HG03565 (cell line): ENCODE data around the gene CTBS.
"Not testable (repeated sequence)": the region's sequence is repeated elsewhere in the genome, so short reads cannot be mapped to it uniquely, and the experiment has no call there.

Source experiments
- ATAC-seq: cut with Tn5 transposase; IDR thresholded peaks from one replicate; pipeline ENCODE4 v1.9.1; 2021; ENCODE audit warnings: mild to moderate bottlenecking, moderate library complexity; ENCODE audit not compliant: unreplicated experiment

CTBS gene

DNA sequence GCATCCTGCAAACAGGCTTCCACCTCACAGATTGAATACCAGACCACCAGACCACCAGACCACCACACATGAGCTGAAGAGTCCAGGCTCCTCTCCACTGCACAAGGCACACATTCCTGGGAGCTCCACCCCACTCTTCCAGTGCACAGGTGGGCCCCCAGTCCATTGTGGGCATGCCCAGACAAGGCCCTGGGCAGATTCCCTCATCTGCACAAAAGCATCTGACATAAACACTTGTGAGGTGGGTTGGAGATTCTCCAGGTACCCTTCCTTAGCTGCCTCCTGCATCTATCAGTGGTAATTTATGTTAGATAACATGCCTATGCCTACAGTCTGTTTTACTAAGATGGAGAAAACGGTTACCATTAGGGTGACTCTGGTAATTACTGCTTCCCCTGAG, 11.6 kb upstream of the CTBS start:
- ATAC-seq = no peak

DNA sequence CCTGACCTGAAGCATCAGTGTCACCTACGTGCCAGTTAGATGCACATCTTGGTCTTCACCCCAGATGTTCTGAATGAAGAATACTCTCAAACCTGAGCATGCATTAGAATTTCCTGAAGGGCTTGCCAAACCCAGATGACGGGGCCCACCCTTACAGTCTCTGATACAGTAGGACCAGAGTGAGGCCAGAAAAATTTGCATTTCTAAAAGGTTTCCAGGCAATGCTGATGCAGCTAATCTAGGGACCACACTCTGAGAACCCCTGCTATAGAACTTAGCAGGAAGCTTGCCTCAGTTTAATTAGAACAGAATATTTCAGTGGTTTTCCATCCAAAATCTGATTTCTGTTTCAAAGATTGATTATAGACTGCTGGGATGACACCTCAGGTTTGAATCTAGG, 9.9 kb upstream of the CTBS start:
- no peak for ATAC-seq

DNA sequence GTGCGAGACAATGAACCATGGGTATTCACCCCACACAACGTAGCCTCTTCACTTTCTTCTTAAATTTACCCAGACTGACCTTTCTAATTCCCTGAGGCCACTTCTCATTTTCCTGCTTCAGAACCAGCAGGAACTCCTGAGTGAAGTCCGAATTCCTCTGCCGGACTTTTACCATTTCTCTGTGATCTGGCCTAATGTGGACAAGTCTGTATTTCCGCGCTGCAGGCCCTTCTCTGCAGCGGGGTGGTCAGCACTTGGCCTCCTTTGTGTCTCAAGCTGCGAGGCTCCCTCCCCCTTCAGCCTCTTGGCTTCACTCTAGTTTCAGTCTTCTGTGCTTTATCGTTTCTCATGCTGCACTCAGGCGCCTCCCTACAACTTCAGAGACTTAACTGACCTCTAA, 9.4 kb upstream of the CTBS start:
- ATAC-seq = no peak

DNA sequence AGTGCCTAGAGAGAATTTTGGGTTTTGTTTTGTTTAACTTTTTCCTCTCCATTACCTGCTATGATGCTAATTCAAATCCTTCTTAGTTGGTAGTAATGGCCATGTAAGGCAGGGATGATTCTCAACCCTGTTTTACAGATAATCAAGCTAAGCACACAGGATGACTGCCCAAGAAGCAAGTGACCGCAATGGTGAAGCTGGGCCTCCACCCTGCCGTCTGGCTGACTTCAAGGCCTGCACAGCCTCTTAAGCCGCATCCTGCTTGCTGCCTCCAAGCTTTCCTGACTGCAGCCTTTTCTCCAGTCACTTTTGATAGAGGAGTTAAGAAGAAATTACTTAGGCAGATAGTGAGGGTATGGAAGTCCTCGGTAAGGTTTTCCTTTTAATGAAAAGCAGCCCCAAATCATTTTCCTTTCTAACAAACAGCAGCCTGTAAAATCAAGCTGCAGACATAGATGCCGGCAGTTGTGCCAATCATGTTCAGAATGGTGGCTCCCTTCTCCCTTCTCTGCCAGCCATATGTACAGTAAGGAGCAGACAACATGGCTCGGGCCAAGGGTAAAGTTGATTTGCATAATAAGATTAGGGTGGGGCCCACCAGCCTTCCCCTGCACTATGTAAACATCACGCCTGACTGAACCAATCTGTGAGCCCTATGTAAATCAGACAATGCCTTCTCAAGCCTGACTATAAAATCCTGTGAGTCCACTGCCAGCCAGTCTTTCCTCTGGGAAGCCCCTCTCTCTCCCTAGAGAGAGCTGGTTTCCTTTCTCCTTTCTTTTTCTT, 8.8 kb upstream of the CTBS start:
- no peak for ATAC-seq

DNA sequence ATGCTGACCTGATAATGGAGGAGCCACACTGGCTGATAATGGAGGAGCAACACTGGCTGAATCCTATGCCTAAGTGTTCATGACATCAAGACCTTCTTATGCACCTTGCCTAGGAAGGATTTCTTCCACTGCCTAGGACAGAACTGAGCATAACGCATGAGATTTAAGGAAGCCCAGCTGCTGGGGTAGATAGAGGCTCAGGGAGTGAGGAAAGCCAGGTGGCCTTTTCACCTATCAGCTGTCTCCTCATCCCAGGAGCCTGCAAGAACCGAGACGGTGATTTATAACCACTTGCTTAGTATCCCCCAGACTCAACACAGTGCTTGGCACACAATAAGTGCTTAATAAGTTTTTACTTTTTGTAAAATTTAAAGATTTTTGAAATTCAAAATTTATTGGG, 7.4 kb upstream of the CTBS start:
- no peak for ATAC-seq

DNA sequence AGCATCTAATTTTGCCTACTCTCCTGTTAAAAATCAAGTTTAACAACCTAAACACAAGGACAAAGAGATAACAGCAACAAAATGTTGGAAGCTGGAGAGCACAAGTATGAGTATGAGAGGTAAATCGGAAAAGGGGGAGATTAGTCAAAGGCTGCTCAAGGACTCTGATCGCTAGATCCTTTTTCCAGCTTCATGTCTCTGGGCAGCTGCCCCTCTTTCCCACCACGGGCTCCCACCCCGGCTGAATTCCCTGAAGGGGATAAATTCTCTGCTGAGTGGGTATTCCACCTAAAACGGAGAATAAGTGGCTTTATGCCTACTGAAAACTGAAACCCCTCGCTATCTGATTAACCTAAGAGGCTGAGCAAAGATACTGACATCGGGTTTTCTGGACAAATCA, 696 bp upstream of the CTBS start:
- no peak for ATAC-seq

DNA sequence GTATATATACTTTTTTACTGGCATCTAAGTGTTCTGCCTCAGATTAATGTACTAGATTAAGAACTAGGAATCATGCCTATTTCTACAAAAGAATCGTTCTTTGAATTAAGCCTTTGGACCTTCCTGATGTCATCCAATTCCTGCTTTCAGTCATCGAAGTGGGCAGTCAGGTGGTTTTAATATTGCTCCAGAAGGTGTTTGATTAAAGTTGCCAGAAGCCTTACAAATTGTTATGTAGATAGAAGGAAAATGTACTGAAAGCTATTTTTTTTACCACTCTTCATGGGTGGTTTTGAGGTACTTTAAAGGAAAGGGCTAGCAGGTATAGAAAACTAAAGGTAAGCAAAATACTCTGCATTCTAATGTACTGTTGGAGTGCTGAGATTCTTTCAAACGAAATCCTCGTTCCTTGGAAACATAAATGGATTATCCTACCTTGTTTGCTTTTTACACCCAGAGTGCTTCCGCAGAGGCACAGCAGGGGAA, 716 bp downstream of the CTBS start:
- ATAC-seq = no peak

DNA sequence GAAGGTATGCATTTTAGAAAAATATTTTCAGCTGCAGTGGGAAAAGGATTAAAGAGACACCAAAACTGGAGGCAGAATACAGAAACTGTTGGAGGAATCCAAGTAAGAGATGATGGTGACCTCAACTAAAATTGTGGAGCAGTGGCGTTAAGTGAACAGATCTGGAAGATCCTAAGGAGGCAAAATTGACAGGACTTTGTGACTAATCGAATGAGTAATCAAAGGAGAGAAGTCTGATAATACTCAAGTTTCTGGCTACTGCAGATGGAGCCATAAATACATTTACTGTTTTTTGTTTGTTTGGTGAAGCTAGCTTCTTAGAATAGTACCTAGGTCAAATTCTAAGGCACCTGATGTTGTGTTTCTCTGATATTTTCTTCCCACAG, 3.1 kb downstream of the CTBS start:
- no peak for ATAC-seq

DNA sequence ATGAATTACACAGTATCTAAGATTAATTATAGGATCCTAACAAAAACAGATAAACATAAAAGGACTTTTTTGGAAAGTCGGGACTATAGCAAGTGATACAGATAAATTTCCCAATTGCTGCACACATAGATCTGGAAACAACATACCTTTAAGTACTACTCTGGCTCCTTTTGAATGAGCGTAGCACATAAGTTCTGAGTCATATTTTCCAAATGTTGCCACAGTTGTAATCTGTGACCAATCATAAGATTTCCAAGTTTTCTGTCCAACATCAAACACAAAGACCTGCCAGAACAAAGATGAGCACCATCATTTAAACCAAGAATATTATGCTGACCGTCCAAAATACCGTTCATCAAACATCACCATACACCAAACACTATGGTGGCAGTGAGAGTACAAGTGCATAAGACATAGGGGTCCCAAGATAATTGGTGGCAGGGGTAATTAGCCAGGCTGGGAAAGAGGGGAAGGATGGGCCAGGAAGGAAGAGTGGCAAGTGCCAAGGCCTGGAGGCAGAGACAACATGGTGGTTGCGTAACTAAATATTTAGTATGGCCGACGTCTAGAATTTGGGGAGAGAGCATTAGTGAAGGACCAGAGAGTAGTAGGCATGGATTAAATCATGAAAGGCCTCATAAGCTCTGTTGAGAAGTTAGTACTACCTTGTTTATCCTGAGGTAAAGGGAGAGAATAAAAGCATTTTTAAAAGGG, 3.6 kb downstream of the CTBS start:
- ATAC-seq = no peak

DNA sequence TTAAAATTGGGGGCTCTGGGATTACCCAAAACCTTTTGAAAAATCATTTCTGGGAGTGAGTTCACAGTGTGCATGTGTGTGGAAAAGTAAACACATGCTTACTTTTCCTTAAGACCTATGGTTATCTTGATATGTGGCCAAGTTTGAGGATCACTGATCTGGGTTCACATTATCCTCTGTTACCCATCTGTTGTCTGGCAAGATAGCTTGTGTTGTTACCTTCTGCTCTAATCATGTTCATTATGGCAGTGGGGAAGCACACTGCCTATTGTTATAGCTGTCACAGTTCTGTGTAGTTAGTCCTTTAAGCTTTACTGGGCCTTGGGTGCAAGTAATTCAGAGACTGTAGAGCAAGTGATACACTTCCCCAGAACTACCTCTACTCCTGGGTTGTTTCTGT, 5.0 kb downstream of the CTBS start:
- ATAC-seq = no peak

DNA sequence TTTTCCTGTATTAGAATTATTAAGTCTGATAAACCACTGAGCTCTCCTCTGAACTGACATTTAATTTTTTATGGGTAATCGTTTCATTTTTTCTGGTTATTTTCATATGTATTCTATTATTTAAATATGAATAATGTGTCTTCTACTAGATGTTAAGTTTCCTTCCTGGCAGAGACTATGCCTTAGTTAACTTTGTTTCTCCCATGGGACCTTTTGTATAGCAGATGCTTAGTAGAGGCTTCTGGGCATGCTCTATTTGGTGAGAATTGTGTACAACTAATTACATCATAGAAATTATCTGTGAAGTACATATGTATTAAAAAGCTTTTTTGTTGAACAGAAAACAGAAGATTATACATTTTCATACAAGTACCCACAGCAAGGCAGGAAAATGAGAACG, 23.4 kb downstream of the CTBS start:
- ATAC-seq = no peak

DNA sequence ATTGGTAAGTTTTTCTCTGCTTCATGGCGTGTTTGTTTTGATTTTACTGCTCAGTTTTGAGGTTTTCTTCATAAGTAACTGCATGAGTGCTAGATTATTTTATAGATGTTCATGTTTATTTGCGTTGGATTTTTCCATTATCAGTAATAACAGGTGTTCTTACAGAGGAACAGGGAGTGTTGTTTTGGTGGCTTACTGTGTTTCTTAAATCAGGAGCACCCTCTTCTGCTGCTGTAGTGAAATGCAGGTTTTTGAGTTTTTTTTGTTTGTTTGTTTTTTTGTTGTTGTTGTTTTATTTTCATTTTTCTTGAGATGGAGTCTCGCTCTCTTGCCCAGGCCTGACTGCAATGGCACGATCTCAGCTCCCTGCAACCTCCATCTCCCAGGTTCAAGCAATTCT, 32.6 kb downstream of the CTBS start:
- no peak for ATAC-seq

DNA sequence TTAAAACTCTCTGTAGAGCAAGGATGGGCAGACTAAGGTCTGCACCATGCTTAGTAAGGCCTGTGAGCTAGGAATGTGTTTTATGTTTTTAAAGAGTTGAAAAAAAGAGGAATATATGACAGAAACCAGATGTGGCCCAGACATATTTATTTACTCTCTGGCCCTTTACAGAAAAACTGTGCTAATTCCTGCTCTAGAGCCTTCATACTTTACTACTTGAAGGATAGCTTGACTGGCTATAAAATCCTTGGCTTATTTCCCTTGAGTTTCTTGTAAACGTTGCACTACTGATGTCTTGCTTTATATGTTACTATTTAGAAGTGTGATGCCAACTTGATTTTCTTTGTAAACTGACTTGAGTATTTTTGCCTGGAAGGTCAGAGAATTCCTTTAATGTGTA, 33.5 kb downstream of the CTBS start:
- no peak for ATAC-seq

DNA sequence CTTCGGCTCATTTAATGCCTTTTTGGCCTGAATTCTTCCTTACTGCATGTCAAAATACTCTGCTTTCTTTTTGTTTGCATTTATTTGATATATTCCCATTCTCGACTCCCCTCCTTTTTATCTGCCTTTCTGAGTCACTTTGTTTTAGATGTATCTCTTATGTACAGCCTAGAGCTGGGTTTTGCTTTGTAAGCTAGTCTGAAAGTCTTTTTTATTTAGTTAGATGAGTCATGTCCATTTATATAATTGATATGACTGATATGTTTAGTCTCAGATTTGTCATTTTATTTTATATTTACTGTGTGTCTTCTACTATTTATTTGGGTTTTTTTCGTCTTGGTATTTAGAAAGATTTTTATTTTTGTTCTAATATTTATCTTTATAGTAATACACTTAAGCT, 34.3 kb downstream of the CTBS start:
- no peak for ATAC-seq

DNA sequence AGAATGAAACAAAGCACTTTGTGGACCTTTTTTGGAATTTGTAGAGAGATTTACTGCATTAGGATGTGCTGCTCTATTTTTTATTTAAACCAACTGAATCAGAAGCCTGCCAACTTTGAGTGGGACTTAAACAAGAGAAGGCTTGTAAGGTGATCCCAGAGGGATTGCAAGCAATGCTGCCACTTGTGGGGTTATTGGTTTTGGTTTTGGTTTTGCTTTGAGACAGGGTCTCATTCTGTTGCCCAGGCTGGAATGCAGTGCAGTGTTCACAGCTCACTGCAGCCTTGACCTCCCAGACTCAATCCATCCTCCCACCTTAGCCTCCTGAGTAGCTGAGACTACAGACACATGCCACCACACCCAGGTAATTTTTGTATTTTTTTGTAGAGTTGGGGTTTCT, 35.6 kb downstream of the CTBS start:
- no peak for ATAC-seq

DNA sequence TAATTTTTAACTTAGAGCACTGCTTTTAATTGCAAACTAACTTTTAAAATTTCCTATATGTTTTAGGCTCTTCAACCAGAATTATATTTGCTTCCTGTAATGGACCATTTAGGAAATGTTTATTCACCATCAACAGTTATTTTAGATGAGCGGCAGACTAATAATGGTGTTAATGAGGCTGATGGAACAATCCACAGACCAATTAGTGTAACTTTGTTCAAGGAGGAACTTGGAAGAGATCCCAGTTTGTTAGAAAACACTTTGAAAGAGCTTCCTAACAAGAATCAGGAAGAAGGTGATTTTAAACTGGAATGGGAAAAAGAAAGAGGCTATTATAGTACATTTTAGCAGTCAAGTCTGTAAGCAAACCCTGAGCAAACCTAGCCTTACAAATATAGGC, 48.5 kb downstream of the CTBS start:
- no peak for ATAC-seq

DNA sequence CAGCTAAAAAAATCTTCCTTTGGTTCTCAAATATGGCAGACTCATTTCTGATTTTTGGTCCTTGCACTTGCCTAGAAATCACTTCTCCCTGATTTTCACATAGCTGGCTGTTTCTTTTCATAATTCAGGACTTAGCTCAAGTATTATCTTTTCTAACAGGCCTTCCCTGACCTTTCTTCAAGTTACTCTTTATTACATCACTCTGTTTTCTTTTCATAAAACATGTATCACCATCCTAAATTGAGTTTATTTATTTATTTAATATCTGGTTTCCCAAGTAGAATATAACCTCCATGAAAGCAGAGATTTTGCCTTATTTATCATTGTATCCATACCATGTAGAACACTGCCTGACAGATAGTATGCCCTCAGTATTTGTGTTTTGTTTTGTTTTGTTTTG, 49.6 kb downstream of the CTBS start:
- ATAC-seq = no peak

DNA sequence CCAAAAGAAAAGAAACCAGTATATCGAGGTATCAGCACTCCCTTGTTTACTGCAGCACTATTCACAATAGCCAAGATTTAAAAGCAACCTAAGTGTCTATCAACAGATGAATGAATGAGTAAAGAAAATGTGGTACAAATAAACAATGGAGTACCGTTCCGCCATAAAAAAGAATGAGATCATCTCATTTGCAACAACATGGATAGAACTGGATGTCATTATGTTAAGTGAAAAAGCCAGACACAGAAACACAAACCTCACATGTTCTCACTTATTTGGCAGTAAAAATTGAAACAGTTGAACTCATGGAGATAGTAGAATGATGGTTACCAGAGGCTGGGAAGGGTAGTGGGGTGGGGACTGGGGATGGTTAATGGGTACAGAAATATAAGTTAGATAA, 63.6 kb downstream of the CTBS start:
- no peak for ATAC-seq

DNA sequence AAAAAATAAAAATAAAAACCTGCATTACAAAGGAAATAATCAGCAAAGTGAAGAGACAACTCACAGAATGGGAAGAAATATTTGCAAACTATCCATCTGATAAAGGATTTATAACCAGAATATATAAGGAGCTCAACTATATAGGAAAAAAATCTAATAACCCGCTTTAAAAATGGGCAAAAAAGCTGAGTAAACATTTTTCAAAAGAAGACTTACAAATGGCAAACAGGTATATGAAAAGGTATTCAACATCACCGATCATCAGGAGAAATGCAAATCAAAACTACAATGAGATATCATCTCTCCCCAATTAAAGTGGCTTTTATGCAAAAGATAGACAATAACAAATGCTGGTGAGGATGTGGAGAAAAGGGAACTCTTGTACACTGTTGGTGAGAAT, 64.1 kb downstream of the CTBS start:
- no peak for ATAC-seq

DNA sequence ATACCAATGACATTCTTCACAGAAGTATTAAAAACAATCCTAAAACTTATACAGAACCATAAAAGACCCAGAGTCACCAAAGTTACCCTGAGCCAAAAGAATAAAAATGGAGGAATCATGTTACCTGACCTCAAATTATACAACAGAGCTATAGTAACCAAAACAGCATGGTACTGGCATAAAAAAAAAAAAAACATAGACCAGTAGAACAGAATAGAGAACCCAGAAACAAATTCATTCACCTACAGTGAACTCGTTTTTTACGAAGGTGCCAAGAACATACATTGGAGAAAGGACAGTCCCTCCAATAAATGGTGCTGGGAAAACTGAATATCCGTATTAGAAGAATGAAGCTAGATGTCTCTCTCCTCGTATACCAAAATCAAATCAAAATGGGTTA, 65.2 kb downstream of the CTBS start:
- no peak for ATAC-seq

DNA sequence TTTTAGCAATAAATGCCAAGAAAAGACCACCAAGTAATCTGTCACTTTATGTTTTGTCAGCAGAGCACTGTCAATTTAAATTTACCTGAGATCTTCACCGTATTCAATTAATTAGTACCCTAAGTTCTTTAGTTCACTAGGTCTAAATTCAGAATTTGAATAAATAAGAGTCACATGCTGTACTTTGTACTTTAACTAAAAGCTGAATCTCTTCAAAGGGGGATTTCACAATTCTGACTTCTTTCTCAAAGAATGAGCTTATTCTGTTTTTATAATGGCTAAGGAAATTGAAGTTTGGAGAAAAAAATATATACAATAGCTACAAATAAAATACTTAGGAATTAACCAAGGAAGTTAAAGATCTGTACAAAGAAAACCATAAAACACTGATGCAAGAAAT, 65.7 kb downstream of the CTBS start:
- ATAC-seq = no peak

DNA sequence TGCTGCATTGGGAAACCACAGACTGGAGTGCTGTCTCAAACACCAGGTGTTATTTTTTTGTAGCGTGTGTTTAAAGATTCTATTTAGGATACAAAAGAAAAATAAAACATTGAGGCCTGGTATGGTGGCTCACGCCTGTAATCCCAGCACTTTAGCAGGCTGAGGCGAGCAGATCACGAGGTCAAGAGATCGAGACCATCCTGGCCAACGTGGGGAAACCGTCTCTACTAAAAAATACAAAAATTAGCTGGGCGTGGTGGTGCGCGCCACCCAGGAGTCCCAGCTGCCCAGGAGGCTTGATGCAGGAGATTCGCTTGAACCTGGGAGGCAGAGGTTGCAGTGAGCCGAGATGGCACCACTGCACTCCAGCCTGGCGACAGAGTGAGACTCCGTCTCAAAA, 66.4 kb downstream of the CTBS start:
- not testable (repeated sequence) for ATAC-seq
